GM23338 (cell line): ENCODE measurements around the gene PPCDC.

Experiments used
- CREB1 ChIP-seq: fragments of 250-450 bp; sonication (Bioruptor Pico); IDR thresholded peaks from 2 replicates; pipeline ENCODE4 v1.5.0; 2020; ENCODE audit warnings: low read depth, mild to moderate bottlenecking, moderate library complexity
- CTCF ChIP-seq, 2 experiments: fragments of 200-600 bp in 1 of 2; sonication (generic) in 1 of 2; conservative IDR thresholded peaks; 2 replicates each; pipeline versions ENCODE4 v1.5.1 to v1.6.1; 2016 to 2017; ENCODE audit warnings: antibody characterized with exemption in 2 of 2, low read depth in 2 of 2, mild to moderate bottlenecking in 2 of 2, moderate library complexity in 1 of 2
- EZH2 ChIP-seq: fragments of 200-600 bp; sonication (generic); IDR thresholded peaks from one replicate; pipeline ENCODE4 v1.8.0; 2017; ENCODE audit warnings: antibody characterized with exemption, mild to moderate bottlenecking, low read depth; ENCODE audit not compliant: unreplicated experiment
- EZH2phosphoT487 ChIP-seq: fragments of 200-600 bp; sonication (generic); IDR thresholded peaks from one replicate; pipeline ENCODE4 v1.8.1; 2018; ENCODE audit warnings: antibody characterized with exemption; ENCODE audit not compliant: unreplicated experiment
- JUNB ChIP-seq: IDR thresholded peaks from one replicate; pipeline ENCODE4 v1.6.1; 2016; ENCODE audit warnings: antibody characterized with exemption; ENCODE audit not compliant: unreplicated experiment
- NANOG ChIP-seq: IDR thresholded peaks from 2 replicates; pipeline ENCODE4 v1.6.1; 2016; ENCODE audit warnings: antibody characterized with exemption, borderline replicate concordance
- POLR2AphosphoS5 ChIP-seq: IDR thresholded peaks from 2 replicates; pipeline ENCODE4 v1.6.1; 2016; ENCODE audit warnings: antibody characterized with exemption, low read depth
- REST ChIP-seq: IDR thresholded peaks from one replicate; pipeline ENCODE4 v1.6.1; 2018; ENCODE audit warnings: antibody characterized with exemption; ENCODE audit not compliant: unreplicated experiment
- STAT1 ChIP-seq: IDR thresholded peaks from one replicate; pipeline ENCODE4 v1.6.1; 2016; ENCODE audit warnings: antibody characterized with exemption; ENCODE audit not compliant: unreplicated experiment
- ZNF114 ChIP-seq: fragments of 250-450 bp; sonication (Bioruptor Pico); IDR thresholded peaks from 2 replicates; pipeline ENCODE4 v1.5.0; 2020; ENCODE audit warnings: mild to moderate bottlenecking, moderate library complexity
- ZNF331 ChIP-seq: fragments of 250-450 bp; sonication (Bioruptor Pico); IDR thresholded peaks from 2 replicates; pipeline ENCODE4 v1.5.0; 2020; ENCODE audit warnings: low read depth, mild to moderate bottlenecking, moderate library complexity
- ZNF462 ChIP-seq: fragments of 250-450 bp; sonication (Bioruptor Pico); IDR thresholded peaks from 2 replicates; pipeline ENCODE4 v1.5.0; 2020; ENCODE audit warnings: mild to moderate bottlenecking, moderate library complexity
- TF ChIP-seq, protein P1 (sequence below): IDR thresholded peaks from 2 replicates; pipeline ENCODE4 v1.6.1; 2016; ENCODE audit warnings: antibody characterized with exemption

GRCh38 chr15:75062706-75063105, 39.3 kb downstream of the PPCDC start:
- TF ChIP-seq POLR2AphosphoS5 (no peak), CTCF (conservative IDR thresholded peaks at IDR 0.05; ENCODE audit: low read depth in 2 of 2) (no peak), EZH2phosphoT487 (no peak), CREB1 (CRISPR knock-in tag) (no peak), EZH2 (no peak), REST (no peak), ZNF331 (CRISPR knock-in tag) (no peak), STAT1 (no peak), NANOG (no peak), JUNB (no peak), ZNF114 (CRISPR knock-in tag) (no peak), ZNF462 (CRISPR knock-in tag) (no peak)
- TF ChIP-seq, protein P1, sequence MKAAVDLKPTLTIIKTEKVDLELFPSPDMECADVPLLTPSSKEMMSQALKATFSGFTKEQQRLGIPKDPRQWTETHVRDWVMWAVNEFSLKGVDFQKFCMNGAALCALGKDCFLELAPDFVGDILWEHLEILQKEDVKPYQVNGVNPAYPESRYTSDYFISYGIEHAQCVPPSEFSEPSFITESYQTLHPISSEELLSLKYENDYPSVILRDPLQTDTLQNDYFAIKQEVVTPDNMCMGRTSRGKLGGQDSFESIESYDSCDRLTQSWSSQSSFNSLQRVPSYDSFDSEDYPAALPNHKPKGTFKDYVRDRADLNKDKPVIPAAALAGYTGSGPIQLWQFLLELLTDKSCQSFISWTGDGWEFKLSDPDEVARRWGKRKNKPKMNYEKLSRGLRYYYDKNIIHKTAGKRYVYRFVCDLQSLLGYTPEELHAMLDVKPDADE, result no peak
